T47D (cell line): ENCODE measurements around the gene RPS6KC1.
"Not testable (repeated sequence)": the region's sequence is repeated elsewhere in the genome, so short reads cannot be mapped to it uniquely, and the experiment has no call there.

Experiments used
- DNase-seq, 2 experiments: peaks; one replicate each; pipeline versions ENCODE4 v3.0.0 to v3.0.0-alpha.2; 2011 to 2012; ENCODE audit warnings: low read depth in 1 of 2, low spot score in 1 of 2
- JUND ChIP-seq: IDR thresholded peaks from 2 replicates; pipeline ENCODE4 v1.6.1; 2012; ENCODE audit warnings: low read depth
- in situ Hi-C: cut with HindIII; loops from 2 replicates; pipeline ENCODE4 v1.10.0; 2016; ENCODE audit warnings: low sequenced_read_pairs, low pct_unique_long_range_greater_than_20kb

The RPS6KC1 gene

DNA sequence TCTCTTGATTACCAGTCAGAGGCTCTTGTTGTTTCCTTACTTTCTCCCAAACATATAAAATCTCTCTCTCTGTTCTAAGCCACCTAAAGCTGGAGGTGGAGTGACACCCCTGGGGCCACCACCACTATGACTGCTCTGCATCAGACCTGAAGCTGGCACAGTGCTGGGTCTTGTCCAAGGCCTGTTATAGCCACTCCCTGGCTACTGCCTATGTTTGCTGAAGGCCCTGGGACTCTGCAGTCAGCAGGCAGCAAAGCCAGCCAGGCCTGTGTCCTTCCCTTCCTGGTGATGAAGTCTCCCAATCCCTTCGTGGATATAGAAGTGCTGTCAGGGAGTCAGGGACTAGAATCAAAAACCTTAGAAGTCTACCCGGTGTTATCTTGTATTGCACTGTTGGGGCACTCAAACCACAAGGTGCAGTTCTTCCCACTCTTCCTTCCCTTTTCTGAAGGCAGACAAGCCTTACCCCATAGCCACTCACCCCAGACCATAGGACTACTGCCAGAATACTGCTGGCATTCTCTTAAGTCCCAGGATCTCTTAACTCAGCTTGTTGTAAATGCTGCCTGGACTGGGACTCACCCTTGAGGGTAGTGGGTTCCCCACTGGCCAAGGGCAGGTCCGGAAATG, 103.1 kb downstream of the RPS6KC1 start:
- in situ Hi-C loops = no loop called here
- no peak for DNase-seq
- no peak for TF ChIP-seq JUND

DNA sequence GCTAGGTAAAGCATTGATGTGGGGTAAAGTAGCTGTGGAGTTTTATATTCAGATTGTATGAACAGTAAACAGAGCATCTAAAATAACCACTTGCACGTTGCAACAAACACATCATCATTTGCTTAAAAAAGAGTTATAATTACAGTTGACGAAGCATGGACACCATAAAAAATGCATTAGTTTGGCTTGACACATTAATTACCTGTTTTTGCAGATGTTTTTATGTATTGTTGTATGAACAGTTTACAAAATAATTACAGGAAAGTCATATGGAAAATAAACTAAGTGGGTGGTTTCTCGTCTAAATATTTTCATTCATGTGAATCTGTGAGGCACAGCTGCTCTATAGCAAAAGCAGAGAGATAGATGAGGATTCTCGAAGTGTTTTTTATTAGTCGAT, 108.3 kb downstream of the RPS6KC1 start:
- no peak for TF ChIP-seq JUND
- DNase-seq = no peak
- in situ Hi-C loops = no loop called here

DNA sequence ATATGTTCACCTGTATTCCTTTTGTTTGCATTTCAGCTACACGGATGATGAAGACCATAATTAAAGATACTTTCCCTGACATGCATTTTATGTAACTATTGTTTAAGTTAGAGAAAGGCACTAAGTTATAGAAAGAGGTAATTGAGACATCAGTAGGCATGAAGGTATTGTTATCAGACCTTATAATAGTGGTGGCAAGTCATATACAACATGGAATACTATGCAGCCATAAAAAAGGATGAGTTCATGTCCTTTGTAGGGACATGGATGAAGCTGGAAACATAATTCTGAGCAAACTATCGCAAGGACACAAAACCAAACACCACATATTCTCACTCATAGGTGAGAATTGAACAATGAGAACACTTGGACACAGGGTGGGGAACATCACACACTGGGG, 109.4 kb downstream of the RPS6KC1 start:
- in situ Hi-C loops, DNase-seq: not testable (repeated sequence)

DNA sequence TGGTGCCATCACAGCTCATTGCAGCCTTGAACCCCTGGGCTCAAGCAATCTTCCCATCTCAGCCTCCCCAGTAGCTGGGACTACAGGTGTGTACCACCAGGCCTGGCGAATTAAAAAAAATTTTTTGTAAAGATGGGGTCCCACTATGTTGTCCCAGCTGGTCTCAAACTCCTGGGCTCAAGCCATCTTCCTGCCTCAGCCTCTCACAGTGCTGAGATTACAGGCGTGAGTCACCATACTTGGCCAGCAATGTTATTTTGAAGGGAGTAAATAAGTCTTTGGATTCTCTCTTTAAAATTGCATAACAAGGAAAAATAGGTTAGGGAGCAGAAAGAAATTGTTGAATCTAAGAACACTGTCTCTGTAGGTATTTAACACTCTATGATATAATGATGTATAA, 111.3 kb downstream of the RPS6KC1 start:
- DNase-seq = no peak
- no peak for TF ChIP-seq JUND
- in situ Hi-C loops = no loop called here

DNA sequence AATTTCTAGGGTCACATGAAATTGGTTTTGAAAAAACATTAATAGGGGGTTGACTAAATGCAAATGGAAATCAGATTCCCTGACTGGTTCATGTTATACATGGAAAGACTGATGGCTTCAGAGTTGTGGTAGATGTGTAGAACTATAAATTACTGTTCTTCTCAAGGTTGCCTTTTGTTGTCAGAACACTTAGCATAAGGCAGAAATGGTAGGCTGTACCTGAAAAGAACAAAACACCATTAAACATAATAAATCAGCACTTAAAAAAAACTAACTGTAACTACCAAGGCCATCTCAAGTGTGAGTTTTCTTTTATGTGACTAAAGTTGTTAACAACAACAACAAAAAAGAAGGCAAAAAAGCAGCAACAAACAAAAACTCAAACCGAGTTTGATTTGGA, 111.8 kb downstream of the RPS6KC1 start:
- TF ChIP-seq JUND = no peak
- no peak for DNase-seq
- in situ Hi-C loops = no loop called here

DNA sequence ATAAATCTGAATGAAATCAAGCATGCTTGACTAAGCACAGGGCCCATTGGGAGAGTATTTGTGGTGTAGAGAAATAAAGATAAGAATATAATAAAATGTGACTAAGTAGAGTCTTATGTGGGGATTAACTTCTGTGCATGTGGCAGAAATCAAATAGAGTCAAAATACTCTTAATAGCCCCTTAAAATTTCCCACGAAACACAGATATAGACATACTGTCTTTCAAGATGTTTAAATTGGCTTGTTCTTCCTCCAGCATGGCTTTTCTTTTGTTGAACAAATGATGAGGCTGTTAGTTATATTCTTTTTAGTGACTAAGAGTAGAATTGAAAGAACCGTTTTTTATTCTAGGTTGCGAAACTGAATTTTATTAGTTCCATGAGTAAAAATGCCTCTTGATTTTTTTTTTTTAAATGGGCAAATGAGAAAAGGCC, 112.3 kb downstream of the RPS6KC1 start:
- in situ Hi-C loops = no loop called here
- no peak for TF ChIP-seq JUND
- no peak for DNase-seq

DNA sequence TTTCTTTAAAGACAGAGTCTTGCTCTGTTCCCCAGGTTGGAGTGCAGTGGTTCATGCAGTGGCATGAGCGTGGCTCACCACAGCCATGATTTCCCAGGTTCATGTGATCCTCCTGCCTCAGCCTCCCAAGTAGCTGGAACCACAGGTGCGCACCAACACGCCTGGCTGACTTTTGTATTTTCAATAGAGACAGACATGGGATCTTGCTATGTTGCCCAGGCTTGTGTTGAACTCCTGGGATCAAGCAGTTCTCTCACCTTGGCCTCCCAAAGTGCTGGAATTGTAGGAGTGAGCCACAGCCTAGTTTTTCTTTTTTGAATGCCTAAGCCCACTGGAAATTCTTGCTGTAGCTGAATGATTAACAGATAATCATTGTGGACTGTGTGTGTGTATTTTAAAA, 113.5 kb downstream of the RPS6KC1 start:
- no peak for TF ChIP-seq JUND
- DNase-seq = no peak
- in situ Hi-C loops = no loop called here

DNA sequence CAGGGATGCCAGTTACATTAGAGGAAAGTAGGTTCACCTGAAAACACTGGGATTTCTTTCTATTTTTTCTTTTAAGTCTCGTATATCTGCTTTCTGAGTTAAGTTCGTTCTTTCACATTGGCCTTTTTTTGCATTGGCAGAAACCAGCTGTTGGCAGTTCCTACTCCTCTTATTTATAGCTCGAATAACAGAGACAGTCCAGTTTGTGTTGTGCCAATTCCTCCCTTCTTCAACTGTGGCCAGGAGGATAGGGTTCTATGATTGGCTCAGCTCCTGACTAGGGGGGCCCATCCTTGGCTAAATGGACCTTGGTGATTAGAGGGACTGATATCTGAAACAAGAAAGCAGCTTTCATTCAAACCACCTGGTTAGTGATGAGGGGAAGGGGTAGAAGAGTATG, 115.8 kb downstream of the RPS6KC1 start:
- no peak for DNase-seq
- in situ Hi-C loops = no loop called here
- TF ChIP-seq JUND = no peak

DNA sequence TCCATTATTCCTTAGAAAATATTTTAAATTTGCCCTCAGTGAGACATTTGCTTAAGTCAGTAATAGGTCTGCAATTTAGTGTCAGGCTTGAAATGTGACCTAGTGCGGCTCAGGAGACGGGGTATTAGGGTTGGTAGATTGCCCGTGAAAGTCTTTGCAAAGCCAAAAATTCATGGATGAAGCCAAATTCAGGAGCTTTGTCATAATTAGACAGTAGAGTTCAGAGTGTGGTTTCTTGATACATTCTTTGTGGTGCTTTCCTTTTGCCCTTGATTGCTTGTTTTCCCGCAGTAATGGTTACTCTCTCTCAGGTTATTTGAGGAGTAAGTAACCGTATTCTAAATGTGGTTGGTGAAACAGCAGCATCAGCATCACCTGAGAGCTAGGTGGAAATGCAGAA, 120.7 kb downstream of the RPS6KC1 start:
- DNase-seq = no peak
- in situ Hi-C loops = no loop called here
- TF ChIP-seq JUND = no peak

DNA sequence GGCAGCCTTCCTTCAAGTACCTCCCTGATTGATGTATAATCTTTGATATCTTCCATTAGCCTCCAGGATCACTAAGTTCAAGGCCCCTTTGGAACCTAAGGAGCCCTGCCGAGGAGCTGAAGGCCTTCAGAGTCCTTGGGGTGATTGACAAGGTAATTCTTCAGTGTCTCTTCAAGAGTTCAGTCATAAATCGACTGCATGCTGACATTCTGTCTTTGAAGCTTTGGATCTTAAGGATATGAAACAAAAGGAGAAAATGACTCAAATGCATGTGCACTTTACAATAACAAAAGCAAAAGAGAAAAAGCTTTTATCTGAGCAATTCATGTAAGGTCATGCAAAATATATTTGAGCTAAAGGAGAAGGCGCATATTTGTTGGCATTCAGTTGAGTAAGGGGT, 125.3 kb downstream of the RPS6KC1 start:
- TF ChIP-seq JUND = no peak
- DNase-seq = no peak
- in situ Hi-C loops = no loop called here

DNA sequence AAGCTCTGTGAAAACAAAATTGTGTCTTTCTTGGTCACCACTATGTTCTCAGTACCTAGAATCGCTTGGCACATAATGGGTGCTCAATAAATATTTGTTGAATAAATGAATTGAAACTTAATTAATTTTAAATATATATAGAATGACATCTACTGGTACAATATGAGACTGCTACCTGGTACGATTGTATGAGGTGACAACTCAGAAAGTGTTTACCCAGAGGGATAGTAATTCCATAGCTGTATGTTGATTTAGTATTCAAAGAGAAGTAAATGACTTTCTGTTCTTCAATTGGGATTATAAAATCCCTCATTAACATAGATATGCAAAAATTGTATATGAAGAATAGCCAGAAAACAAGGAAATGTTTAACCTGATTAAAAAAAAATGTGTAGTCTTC, 128.7 kb downstream of the RPS6KC1 start:
- DNase-seq = no peak

DNA sequence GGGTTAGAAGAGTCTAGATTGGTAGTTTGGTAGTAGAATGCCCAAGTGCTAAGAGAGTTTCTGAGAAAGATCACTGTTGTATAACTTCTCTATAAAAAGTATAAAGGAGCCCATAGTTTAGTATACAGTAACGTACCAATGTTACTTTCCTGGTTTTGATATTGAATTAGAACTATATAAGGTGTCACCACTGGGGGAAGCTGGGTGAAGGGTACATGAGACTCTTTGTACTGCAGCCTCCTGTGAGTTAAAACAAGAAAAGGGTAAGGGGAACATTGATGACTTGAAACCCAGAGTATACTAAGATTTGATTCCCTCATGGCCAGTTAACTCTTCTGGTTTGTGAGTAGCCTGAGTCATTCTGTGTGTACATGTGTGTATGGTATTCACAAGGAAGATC, 129.8 kb downstream of the RPS6KC1 start:
- in situ Hi-C loops = no loop called here
- no peak for TF ChIP-seq JUND

More for the DNA sequence above, 128.7 kb downstream of the RPS6KC1 start:
- TF ChIP-seq JUND = no peak
- in situ Hi-C loops = no loop called here

DNA sequence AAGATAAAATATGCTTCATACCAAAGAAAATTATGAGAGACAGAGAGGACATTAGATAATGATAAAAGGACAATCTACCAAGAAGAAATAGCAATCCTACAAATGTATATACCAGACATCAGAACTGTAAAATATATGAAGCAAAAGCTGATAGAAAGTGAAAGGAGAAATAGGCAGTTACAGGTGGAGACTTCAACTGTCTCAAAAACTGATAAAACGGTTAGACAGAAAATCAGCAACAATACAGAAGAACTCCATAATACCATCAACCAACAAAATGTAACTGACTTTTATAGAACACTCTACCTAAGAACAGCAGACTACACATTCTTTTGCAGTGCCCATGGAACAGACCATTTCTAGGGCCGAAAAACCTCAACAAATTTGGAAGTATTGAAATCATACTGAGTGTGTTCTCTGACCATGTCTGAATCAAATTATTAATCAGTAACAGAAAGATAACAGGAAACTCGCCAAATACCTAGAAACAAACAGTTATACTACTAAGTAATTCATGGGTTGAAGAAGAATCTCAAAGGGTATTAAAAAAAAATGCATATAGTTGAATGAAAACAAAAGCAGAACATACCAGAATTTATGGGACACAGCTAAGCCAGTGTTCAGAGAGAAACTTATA, 132.1 kb downstream of the RPS6KC1 start:
- no peak for TF ChIP-seq JUND
- no peak for DNase-seq
- in situ Hi-C loops = no loop called here

More for the DNA sequence above, 129.8 kb downstream of the RPS6KC1 start:
- DNase-seq = no peak

DNA sequence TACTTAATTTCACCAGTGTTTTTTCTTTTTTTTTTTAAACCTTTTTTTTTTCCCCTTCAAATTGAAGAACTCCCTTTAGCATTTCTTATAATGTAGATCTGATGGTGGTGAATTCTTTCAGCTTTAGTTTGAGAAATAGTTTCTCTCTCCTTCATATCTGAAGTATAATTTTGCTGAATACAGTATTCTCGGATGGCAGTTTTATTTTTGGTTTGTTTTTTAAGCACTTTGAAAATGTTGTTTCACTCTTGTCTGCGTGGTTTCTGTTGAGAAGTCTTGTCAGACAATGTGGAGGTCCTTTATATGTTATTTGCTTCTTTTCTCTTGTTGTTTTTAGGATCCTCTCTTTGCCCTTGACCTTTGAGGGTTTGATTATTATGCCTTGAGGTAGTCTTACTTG, 135.1 kb downstream of the RPS6KC1 start:
- in situ Hi-C loops = no loop called here
- no peak for DNase-seq
- no peak for TF ChIP-seq JUND
